ENCODE measurements around the gene PNPLA5. TPM values are rescaled to one million over a fixed set of nuclear protein-coding genes. Genes with fewer than 3 reads are reported as not detected.

Gene PNPLA5
- total and polyA plus RNA-seq, 2 of the 13 experiments (the other 11 are each of a cell fraction or from before 2014, with no cell fraction given) = not detected

- TF ChIP-seq, protein P1, sequence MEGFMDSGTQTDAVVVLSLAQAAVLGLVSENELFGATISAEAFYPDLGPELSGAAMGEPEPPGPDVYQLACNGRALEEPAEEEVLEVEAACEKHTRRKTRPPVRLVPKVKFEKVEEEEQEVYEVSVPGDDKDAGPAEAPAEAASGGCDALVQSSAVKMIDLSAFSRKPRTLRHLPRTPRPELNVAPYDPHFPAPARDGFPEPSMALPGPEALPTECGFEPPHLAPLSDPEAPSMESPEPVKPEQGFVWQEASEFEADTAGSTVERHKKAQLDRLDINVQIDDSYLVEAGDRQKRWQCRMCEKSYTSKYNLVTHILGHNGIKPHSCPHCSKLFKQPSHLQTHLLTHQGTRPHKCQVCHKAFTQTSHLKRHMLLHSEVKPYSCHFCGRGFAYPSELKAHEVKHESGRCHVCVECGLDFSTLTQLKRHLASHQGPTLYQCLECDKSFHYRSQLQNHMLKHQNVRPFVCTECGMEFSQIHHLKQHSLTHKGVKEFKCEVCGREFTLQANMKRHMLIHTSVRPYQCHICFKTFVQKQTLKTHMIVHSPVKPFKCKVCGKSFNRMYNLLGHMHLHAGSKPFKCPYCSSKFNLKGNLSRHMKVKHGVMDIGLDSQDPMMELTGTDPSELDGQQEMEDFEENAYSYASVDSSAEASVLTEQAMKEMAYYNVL (CRISPR knock-in tag; IDR thresholded peaks at IDR 0.05; ENCODE audit: borderline replicate concordance) = no peak
- TF ChIP-seq CENPX (CRISPR knock-in tag; IDR thresholded peaks at IDR 0.05) (no peak), SKIL (CRISPR knock-in tag; IDR thresholded peaks at IDR 0.05; ENCODE audit: borderline replicate concordance) (peak; percentile 21; the same call in 1 of the 2 replicates), TP53 (CRISPR knock-in tag; conservative IDR thresholded peaks at IDR 0.05) (no peak), MAFG (CRISPR knock-in tag; IDR thresholded peaks at IDR 0.05) (no peak), ELK4 (CRISPR knock-in tag; IDR thresholded peaks at IDR 0.05; ENCODE audit: borderline replicate concordance) (no peak), SAP130 (CRISPR knock-in tag; IDR thresholded peaks at IDR 0.05; ENCODE audit: low read depth) (peak; percentile 41; the same call in 1 of the 2 replicates), ZNF234 (CRISPR knock-in tag; conservative IDR thresholded peaks at IDR 0.05) (no peak), ZNF282 (IDR thresholded peaks at IDR 0.05; ENCODE audit: partially characterized antibody) (no peak), KDM2A (CRISPR knock-in tag; IDR thresholded peaks at IDR 0.05; ENCODE audit: borderline replicate concordance, low read depth) (no peak), ZNF788 (CRISPR knock-in tag; IDR thresholded peaks at IDR 0.05; ENCODE audit: borderline replicate concordance) (no peak), RARA (CRISPR knock-in tag; IDR thresholded peaks at IDR 0.05) (peak; percentile 80), CAMTA2 (CRISPR knock-in tag; IDR thresholded peaks at IDR 0.05; ENCODE audit: borderline replicate concordance) (no peak), ZNF792 (CRISPR knock-in tag; IDR thresholded peaks at IDR 0.05) (no peak), MED13 (CRISPR knock-in tag; IDR thresholded peaks at IDR 0.05) (no peak), CREB1 (IDR thresholded peaks at IDR 0.05) (no peak), CREB1 (CRISPR knock-in tag; IDR thresholded peaks at IDR 0.05) (no peak), ZNF703 (CRISPR knock-in tag; IDR thresholded peaks at IDR 0.05; ENCODE audit: borderline replicate concordance) (no peak), RFX5 (IDR thresholded peaks at IDR 0.05; ENCODE audit: low read depth, low read length) (no peak), NCOA5 (CRISPR knock-in tag; IDR thresholded peaks at IDR 0.05) (no peak), ZMYM4 (CRISPR knock-in tag; IDR thresholded peaks at IDR 0.05) (peak; percentile 30; the same call in 1 of the 2 replicates), ZNF652 (CRISPR knock-in tag; IDR thresholded peaks at IDR 0.05; ENCODE audit: borderline replicate concordance, low read depth) (no peak), ZBTB26 (CRISPR knock-in tag; IDR thresholded peaks at IDR 0.05; ENCODE audit: borderline replicate concordance) (no peak)
- TF ChIP-seq, protein P2, sequence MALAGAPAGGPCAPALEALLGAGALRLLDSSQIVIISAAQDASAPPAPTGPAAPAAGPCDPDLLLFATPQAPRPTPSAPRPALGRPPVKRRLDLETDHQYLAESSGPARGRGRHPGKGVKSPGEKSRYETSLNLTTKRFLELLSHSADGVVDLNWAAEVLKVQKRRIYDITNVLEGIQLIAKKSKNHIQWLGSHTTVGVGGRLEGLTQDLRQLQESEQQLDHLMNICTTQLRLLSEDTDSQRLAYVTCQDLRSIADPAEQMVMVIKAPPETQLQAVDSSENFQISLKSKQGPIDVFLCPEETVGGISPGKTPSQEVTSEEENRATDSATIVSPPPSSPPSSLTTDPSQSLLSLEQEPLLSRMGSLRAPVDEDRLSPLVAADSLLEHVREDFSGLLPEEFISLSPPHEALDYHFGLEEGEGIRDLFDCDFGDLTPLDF (CRISPR knock-in tag; IDR thresholded peaks at IDR 0.05) = no peak
These were observed 30.3 kb upstream of the PNPLA5 start (continued) for GRCh38 chr22:43922123-43922522.

Data from HepG2 (cell line).